Testis (tissue), 3 donors: ENCODE measurements around the gene SYNRG. TPM values are rescaled to one million over a fixed set of nuclear protein-coding genes. Genes with fewer than 3 reads are reported as not detected.
A peak's percentile ranks its signal among the peaks of the same experiment; 100 is the strongest.

Experiments
- DNase-seq: peaks from one replicate; pipeline ENCODE4 v3.0.0-alpha.2; 2019
- H3K27ac ChIP-seq, 2 donors: fragments of 200-600 bp; sonication (generic); one replicate each; pipeline ENCODE4 v1.5.1; 2019
- H3K27me3 ChIP-seq: fragments of 200-600 bp; sonication (generic); one replicate; pipeline ENCODE4 v1.5.1; 2019
- H3K36me3 ChIP-seq: fragments of 200-600 bp; sonication (generic); one replicate; pipeline ENCODE4 v1.5.1; 2017; ENCODE audit warnings: low read depth; ENCODE audit errors: missing control alignments
- H3K4me1 ChIP-seq: fragments of 200-600 bp; sonication (generic); one replicate; pipeline ENCODE4 v1.5.1; 2019
- H3K4me3 ChIP-seq, 2 donors: fragments of 200-600 bp; sonication (generic); one replicate each; pipeline ENCODE4 v1.5.1; 2017 to 2019
- H3K9me3 ChIP-seq: fragments of 200-600 bp; sonication (generic); one replicate; pipeline ENCODE4 v1.5.1; 2017
- CTCF ChIP-seq, 3 experiments: fragments of 450-650 bp in 2 of 3; fragments of 200-600 bp in 1 of 3; sonication (generic) in 1 of 3; IDR thresholded peaks; one replicate each; pipeline ENCODE4 v1.5.1; 2016 to 2019; ENCODE audit warnings: antibody characterized with exemption in 3 of 3, mild to moderate bottlenecking in 2 of 3, moderate library complexity in 1 of 3
- POLR2A ChIP-seq: fragments of 450-650 bp; IDR thresholded peaks from one replicate; pipeline ENCODE4 v1.6.1; 2017; ENCODE audit warnings: antibody characterized with exemption, mild to moderate bottlenecking, moderate library complexity
- WGBS, 2 donors: methylation state at CpG; one replicate each; pipeline ENCODE4 v1.1.5; 2018; 5-methylcytosine and 5-hydroxymethylcytosine counted together
- intact Hi-C: fragments of 100-400 bp; cut with DNase I; formaldehyde crosslinking; loops from one replicate; pipeline ENCODE4 v1.15.1; 2023; ENCODE audit warnings: low total_unique reads
- polyA plus RNA-seq: library from polyadenylated mRNA; stranded (reverse); fragments of 350-450 nt; fragmentation: Illumina TruSeq; extraction: RNeasy Lipid Tissue Mini Kit (QIAGEN cat#74804); gene quantifications from one replicate; pipeline ENCODE4 v1.2.3, GENCODE V29; 2014; ENCODE audit warnings: low read depth, low replicate concordance; ENCODE audit not compliant: insufficient read depth
- total RNA-seq, 2 donors: library from RNA; depleted of rRNA; stranded (reverse); fragments of >200 nt; gene quantifications; one replicate each; pipeline ENCODE4 v1.2.3, GENCODE V29; 2016

SYNRG gene
- total and polyA plus RNA-seq, 3 donors from 2014 or later: 50.1 to 72.2 (median 54.6) TPM

DNA sequence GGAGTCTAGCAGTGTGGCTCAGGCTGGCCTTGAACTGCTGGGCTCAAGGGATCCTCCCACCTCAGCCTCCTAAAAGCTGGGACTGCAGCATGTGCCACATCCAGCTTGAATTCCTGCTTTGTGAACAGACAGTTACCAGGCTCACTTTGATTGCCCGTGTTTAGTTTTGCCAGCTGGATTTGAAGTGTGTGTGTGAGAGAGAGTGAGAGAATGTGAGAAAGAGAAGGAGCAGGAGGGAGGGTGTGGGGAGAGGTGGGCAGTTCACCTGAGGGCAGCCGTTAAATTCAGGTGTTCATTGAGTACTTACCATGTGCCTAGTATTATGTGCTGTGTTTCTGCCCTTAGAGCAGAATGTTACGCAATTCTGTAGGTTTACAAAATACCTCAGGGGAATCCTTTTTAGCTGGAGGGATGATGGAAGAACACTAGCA lies 114.8 kb downstream of the SYNRG start:
- TF ChIP-seq CTCF (IDR thresholded peaks at IDR 0.05) (no peak), POLR2A (no peak)
- Histone ChIP-seq H3K27me3 (no peaks in the 10 kb centered on the region), H3K4me3 (no peak overlapping the region), H3K36me3 (no peaks in the 10 kb centered on the region), H3K4me1 (peaks cover 23% of the 10 kb centered on the region), H3K9me3 (no peaks in the 10 kb centered on the region), H3K27ac (peak overlapping the region in 1 of 2 donors; percentile 29)
- WGBS, 2 donors: 69 to 73% methylated on average over 3 of the region's 3 CpGs
- intact Hi-C loops: no loop called here
- DNase-seq: peak; percentile 50

GRCh38 chr17:37493249-37494027 lies 115.8 kb downstream of the SYNRG start:
- TF ChIP-seq CTCF (IDR thresholded peaks at IDR 0.05) (no peak), POLR2A (no peak)
- 92 to 96% methylated on average over 2 of the region's 2 CpGs for WGBS, 2 donors
- H3K4me1 ChIP-seq: peaks cover 25% of the 10 kb centered on the region

DNA sequence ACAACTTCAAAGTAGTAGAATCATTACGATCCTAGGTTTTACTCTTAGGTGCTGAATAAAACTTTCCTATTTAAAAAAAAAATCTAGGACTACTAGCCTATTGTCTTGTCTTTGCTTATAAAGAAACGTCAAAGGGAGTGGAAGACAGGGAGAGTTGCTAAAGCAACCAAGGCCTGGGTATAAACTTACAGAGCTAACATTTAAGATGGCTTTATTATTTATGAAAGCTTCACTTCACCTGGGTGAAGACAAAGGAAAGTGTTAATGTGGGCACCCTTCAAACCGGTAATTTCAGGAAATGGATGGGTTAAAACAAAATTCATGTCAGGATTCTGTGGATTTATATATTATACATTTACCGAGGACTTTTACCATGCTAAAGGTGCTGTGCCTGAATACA lies 117.1 kb downstream of the SYNRG start:
- H3K27me3 ChIP-seq: no peaks in the 10 kb centered on the region
- no peak for DNase-seq
- no peaks in the 10 kb centered on the region for H3K9me3 ChIP-seq
- H3K36me3 ChIP-seq: no peaks in the 10 kb centered on the region
- TF ChIP-seq POLR2A: no peak
- no peak for TF ChIP-seq CTCF (IDR thresholded peaks at IDR 0.05)
- H3K27ac ChIP-seq: peak overlapping the region; percentile 35 to 46
- WGBS, 2 donors: 34 to 41% methylated on average over 4 of the region's 4 CpGs
- intact Hi-C loops: no loop called here
- H3K4me1 ChIP-seq: peaks cover 33% of the 10 kb centered on the region
- no peak overlapping the region for H3K4me3 ChIP-seq

More at GRCh38 chr17:37493249-37494027, 115.8 kb downstream of the SYNRG start:
- DNase-seq: no peak
- Histone ChIP-seq H3K27me3 (no peaks in the 10 kb centered on the region), H3K27ac (no peak overlapping the region), H3K36me3 (no peaks in the 10 kb centered on the region), H3K4me3 (no peak overlapping the region), H3K9me3 (no peaks in the 10 kb centered on the region)
- intact Hi-C loops: no loop called here

DNA sequence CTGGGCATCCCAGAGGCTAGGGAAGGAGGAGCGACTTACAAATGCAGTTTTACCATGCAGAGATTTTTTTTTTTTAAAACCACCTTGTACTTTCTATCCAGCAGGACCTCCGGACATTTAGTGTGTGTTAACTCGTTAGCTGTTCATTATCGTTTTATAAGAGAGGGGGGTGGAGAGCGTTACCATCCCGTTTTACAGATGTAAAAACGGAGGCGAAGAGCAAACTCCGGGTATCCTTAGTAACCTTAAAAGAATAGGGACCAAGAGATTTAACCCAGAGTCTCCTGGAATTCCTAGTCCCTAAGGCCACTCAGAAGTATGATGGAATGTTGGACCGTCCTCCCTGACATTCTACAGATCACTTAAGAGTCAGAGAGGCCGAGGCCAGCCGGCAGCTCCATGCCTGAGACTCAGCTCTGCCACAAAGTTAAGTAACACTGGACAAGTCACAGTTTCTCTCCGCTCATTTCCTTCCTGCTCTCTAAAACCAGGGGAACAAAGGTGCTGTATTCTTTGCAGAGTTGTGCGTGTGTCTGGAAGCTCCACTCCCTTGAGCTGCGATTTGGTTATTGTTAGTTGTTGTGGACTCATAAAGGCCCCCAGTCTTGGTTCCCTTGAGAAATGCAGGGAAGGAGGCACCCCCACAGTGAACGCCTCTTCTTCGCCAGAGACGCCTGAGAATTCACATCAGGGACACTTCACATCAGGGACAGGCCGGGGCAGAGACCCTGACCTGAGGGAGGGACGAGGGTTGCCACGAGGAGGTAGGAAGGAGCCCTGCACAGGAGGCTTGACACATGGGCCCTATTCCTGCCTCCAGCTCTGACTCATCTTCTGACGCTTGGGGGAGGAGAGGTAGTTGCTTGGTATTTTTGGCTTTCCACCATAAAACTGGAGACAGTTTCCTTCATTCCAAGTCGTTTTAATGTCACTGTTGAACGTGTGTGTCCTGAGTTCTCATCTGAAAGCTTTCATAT lies 118.3 kb downstream of the SYNRG start:
- intact Hi-C loops: no loop called here
- TF ChIP-seq POLR2A: no peak
- Histone ChIP-seq H3K27ac (peak overlapping the region; percentile 35 to 46), H3K27me3 (no peaks in the 10 kb centered on the region), H3K4me1 (peaks cover 33% of the 10 kb centered on the region), H3K36me3 (no peaks in the 10 kb centered on the region), H3K9me3 (no peaks in the 10 kb centered on the region), H3K4me3 (peak overlapping the region; percentile 80 to 82)
- DNase-seq: peak; percentile 71
- WGBS, 2 donors: 4 to 18% methylated on average over 21 to 24 of the region's 24 CpGs

GRCh38 chr17:37490022-37490587 lies 119.1 kb downstream of the SYNRG start:
- no peaks in the 10 kb centered on the region for H3K9me3 ChIP-seq
- peak overlapping the region; percentile 80 to 82 for H3K4me3 ChIP-seq
- peak; percentile 65 for DNase-seq
- H3K27ac ChIP-seq: peak overlapping the region; percentile 46 to 48
- no peak for TF ChIP-seq POLR2A
- TF ChIP-seq CTCF (IDR thresholded peaks at IDR 0.05): no peak
- no peaks in the 10 kb centered on the region for H3K36me3 ChIP-seq
- no peaks in the 10 kb centered on the region for H3K27me3 ChIP-seq
- peaks cover 33% of the 10 kb centered on the region for H3K4me1 ChIP-seq
- 1% methylated on average over 20 to 35 of the region's 56 CpGs for WGBS, 2 donors
- intact Hi-C loops: no loop called here
